ENCODE measurements around the gene CHST15.

CHST15 gene

DNA sequence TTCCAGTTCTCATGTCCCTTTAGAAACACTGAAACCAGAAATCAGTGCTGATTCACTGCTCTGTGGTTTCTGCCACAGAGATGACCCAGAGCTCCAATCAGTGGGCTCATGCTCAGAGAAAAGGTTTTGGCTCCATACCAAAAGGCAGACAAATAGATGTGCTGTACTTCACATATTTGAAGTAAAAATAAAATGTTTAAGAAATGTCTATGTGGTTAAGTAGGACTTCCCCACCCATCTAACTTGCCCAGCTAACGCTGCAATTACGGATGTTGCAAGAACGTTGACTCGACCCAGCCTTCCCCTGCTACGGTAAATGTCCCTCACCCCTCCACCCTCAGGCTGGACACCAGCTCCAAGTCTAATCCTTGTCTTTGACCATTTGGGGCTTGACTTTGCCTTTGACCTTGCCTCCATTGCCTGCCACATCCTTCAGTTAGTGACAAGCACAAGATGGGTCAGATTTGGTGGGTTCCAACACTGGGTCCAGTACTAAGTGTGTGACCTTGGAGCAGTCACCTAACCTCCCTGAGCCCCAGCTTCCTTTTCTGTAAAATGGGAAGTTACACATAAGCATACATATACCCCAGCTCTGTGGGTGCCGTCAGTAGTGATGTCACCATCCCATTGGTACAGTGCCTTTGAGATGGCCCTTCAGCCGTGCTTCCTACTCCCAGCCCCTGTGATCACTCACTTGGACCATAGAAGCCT is 95.8 kb downstream of the CHST15 start:
- no peak for DNase-seq (ENCODE audit: low read depth)

DNA sequence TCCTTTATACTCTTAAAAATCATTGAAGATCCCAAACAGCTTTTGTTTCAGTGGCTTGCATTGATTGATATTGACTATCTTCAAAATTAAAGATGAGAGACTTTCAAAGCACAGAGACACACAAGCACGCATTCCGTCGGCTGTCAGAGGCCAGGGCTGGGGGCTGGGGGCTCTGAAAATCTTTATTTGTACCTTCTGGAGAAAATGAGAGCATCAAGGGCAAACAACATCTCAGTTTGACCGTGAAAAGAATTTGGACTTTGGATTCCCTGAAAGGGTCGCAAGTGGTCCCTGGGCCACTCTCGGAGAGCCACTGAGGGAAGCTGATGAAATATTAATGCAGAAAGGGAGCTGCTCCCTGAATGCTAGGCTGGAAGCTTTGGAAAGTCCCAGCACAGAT is 96.4 kb downstream of the CHST15 start:
- no peak for DNase-seq (ENCODE audit: low read depth)

DNA sequence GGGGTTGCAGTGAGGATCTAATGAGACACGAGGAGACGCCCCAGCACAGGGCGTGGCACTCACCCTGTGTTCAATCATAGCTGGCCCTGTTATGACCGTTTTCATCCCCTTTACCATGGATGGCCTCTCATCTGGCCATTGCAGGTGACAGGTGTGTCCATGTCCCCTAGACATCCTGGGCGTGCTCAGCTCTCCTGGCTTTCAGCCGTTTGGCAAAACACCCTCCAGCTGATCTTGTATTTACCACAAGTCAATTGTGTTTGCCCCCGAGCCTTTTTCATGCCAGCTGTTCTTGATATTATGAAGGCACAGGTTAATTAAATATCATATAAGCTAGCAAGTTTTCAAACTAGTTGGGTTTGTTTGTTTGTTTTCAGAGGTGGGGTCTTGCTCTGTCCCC is 97.1 kb downstream of the CHST15 start:
- DNase-seq (ENCODE audit: low read depth), result no peak

DNA sequence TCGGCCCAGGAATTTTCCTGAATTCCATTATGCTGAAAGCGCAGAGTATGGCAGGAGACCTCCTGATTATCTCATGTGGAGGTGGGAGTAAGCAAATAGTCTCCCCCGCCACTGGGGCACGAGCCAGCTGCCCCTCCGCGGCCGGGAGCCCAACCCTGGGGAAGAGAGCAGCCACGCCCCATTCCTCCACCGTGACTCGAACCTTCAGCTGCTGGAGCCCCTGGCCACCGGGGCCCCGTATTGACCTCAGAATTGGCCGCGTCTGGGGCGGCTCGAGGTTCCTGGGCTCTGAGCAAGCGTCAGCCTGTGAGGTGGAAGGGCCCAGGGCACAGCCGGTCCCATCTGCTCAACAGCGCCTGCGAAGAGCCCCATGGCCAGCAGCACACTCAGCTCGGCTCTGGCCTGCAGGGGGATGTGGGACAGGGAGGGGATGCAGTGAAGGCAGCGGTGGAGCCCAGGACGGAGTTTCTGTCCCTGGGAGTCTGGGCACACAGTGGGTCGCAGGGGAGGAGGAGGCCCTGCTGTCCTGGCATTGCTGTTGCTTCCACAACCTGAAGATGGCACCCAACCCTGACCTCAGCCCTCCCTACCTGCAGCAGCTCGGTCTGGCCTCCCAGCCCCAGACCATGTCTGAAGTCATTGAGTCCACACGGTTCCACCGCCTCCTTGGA is 97.8 kb downstream of the CHST15 start:
- no peak for DNase-seq (ENCODE audit: low read depth)

DNA sequence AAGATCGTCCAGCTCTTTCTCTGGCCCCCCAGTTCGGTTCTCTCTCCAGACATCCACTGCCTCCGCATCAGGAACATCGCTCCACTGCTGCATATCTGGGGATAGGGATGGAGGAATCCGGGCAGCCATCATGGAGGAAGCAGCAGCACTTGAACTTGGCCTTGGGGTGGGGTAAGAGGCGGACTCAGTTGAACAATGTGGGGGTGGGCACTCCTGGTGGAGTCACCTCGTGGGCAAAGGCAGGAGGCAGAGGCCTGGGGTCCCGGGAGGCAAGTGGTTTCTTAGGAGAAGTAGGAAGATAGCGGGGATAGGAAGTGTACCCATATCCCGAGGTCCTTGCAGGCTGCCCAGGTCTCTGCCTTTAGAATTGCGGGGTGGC is 98.3 kb downstream of the CHST15 start:
- DNase-seq (ENCODE audit: low read depth), result no peak

DNA sequence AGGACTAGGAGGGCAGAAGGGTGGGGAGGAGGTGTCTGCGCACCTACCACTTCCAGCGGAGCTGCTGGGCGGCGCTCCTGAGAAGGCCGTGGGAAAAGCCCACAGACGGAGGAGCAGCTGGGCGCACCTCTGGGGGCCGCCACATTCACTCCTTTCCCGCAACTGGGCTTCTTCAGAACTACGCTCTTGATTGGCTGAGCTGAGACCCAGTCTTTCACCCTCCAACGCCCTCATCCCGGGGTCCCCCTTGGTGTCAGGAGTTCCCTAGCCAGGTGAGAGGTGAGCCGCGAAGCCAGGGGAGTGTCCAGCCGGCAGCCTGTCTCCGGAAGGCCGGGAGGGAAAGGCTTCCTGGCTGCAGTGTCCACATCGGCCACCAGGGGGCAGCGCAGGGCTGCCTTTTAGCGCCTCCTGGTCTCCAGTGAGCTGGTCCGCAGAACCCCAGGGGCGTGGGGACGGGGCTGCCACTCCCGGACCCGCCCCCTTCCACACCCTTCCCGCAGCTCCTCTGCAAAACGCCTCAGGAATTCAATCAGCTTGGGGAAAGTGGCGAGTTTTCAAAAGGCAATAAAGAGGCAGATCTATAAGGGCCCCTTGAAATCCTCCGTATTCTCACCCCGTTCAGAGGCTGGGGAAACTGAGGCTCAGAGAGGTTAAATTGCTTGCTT is 98.8 kb downstream of the CHST15 start:
- DNase-seq (ENCODE audit: low read depth), result peak; percentile 74

DNA sequence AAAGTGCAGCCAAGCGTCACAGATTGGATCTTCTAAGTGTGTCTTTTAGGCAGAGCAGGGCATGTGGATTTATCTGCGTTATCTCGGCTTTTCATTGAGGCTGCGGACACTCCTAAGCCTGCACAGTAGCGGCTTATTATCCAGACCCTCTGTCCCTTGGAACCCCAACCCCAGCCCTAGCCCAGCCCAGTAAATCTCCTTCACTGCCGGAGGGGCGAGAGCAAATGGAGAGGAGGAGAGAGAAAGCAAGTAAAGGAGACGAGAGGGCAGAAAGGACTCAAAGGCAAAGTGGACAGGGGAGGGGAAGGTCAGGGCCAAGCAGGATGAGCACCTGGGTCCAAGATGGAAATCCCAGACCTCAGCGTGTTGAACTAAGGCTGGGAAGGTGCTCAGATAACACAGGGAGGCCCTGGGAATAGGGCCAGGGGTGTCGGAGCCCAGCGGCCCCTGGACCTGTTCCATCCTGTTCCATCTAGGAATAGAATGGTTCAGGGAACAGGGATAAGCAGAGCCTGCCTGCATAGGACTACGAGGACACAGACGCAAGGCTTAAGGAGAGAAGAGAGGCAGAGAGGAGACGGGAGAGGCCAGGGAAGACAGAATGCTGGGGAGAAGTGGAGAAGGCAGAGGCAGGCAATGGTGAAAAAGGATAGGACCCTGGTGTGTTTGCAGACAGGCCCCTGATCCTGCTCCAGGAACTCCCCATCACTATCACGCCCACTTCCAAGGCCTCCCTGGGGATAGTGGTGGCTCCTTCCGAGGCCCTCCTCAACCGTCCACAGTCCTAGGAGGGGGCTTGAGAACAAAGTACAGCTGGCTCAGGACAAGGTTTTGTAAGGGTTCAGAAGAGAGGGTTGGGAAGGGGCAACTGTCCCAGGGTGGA is 99.6 kb downstream of the CHST15 start:
- DNase-seq (ENCODE audit: low read depth), result no peak

DNA sequence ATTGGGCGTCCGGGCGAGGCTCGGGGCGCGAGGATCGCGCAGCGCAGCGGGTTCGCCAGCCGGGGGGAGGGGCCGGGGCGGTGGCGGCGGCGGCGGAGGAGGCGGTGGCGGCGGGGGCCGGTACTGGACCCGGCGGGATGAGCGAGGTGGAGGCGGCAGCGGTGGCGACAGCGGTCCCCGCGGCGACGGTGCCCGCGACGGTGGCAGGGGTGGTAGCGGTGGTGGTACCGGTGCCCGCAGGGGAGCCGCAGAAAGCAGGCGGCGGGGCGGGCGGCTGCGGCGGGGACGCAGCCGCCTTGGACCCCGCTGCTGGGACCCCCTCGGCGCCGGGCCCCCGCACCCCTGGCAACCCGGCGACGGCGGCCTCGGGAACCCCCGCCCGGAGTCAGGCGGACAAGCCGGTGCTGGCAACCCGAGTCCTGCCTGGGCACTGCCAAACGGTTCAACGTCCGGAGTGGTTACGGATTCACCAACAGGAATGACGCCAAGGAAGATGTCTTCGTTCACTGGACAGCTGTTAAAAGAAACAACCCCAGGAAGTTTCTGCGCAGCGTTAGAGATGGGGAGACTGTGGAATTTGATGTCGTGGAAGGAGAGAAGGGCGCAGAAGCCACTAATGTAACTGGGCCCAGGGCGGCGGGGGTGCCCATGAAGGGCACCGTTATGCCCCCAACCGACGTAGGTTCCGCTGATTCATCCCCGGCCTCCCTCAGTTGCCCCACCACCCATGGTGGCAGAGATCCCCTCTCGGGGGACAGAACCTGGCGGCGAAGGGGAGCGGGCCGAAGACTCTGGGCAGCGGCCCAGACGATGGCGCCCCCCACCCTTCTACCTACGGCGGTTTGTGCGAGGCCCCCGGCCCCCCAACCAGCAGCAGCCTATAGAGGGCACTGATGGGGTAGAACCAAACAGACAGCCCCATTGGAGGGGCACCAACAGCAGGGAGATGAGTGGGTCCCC is 101.5 kb downstream of the CHST15 start:
- no peak for DNase-seq (ENCODE audit: low read depth)

DNA sequence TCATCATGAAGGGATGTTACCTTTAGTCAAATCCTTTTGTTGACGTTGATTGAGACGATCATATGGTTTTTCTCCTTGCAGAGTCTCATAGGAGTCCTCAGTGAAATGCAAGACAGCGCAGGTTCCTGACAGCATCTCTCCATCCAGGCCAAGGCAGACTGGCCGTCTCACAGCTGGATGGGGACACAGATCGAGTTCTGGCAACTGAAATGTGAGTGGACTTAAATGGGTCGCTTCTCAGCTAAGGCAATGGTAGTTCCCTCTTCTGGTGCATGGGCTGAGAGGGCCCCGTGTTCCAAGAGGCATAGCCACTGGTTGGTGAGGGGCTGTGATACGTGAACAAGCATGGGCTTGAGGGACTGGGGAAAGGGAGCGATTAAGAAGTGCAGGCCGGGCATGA is 102.5 kb downstream of the CHST15 start:
- DNase-seq (ENCODE audit: low read depth), result no peak

DNA sequence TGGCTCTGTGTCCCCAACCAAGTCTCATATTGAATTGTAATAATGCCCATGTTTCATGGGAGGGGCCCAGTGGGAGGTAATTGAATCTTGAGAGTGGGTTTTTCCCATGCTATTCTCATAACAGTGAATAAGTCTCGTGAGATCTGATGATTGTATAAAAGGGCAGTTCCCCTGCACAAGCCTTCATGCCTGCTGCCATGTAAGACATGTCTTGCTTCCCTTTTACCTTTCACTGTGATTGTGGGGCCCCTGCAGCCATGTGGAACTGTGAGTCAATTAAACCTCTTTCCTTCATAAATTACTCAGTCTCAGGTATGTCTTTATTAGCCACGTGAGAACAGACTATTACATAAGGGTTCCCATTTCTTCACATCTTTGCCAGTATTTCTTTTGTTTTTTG is 104.7 kb downstream of the CHST15 start:
- no peak for DNase-seq (ENCODE audit: low read depth)

DNA sequence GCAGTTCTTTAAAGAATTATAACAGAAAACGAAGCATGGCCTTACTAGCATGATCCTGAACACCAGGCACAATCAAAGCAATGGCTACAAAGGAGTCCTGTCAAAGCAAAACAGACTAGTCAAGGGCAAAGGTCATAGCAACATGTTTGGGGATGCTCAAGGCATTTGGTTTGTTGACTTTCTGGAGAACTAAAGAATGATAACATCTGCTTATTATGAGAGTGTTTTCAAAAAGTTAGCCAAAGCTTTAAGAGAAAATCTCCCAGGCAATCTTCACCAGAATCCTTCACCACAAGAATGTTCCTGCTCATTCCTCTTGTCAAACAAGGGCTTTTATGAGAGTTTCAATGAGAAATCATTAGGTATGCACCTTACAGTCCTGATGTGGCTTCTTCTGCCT is 106.7 kb downstream of the CHST15 start:
- DNase-seq (ENCODE audit: low read depth), result no peak

DNA sequence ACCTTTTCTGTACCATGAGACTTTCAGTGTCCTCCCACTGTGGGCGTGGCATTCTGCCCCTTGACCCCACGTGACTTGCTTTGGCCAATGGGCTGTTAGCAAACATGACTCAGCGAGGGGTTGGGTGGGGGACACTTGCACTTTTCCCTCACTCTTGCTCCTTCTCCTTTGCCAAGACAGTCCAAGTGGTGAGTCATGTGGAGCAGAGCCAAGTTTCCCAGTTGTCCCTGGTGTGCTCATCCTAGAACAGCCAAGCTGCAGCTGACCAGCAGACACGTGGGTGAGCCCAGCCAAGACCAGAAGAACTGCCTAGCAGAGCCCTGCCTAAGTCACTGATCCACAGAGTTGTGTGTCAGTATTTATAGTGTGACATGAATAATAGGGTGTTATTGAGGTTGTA is 119.0 kb downstream of the CHST15 start:
- no peak for DNase-seq (ENCODE audit: low read depth)

DNA sequence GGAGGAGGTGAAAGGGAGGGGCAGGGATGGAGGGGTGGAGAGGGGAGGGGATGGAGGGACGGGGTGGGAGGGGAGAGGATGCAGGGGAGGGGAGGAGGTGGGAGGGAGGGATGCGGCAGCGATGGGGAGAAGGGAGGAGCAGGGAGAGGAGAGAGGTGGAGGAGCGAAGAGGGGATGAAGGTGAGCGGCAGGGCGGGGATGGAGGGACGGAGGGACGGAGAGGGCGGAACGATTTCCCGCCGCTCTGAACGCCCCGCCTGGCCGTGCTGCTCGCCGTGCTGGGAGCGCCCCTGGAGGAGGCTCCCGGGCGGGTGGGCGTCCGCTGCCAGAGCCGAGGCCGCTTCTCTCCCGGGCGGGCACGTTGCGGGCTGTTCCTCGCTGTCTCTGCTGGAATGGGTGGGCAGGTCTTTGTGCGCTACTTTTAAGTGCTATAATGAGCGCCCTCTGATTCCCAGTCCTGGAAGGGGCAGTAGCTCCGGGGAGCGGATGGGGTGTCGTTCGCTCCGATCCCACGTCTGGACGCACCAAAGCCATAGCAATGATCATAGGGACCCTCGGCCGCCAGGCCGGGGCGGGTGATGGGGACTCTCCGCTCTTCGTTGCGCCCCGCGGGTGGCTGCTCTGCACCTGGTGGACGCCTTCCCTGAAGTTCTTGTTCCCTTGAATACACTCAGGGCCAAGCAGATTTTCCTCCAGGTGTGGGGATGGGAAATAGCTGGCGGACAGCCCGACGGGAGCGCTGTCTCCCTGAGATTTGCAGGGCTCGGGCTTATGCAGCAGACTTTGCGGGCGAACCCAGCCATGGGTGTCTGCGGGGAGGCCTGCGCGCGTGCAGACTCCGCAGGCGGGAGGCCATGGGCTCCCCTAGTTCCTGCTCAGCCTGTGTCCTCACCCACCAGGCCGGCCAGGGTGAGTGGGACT is 120.7 kb downstream of the CHST15 start:
- DNase-seq (ENCODE audit: low read depth), result no peak

DNA sequence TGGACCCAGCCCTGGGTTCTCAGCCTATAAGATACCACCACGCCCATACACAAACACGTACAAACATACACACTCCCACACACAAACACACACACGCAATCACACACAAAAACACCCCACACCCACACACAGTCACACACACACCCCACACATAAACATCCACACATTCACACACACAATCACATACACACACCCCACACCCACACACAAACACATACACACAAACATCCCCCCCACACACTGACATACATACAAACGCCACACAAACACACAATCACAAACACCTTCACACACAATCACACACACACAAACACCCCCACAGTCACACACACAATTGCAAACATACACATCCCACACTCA is 122.5 kb downstream of the CHST15 start:
- no peak for DNase-seq (ENCODE audit: low read depth)

DNA sequence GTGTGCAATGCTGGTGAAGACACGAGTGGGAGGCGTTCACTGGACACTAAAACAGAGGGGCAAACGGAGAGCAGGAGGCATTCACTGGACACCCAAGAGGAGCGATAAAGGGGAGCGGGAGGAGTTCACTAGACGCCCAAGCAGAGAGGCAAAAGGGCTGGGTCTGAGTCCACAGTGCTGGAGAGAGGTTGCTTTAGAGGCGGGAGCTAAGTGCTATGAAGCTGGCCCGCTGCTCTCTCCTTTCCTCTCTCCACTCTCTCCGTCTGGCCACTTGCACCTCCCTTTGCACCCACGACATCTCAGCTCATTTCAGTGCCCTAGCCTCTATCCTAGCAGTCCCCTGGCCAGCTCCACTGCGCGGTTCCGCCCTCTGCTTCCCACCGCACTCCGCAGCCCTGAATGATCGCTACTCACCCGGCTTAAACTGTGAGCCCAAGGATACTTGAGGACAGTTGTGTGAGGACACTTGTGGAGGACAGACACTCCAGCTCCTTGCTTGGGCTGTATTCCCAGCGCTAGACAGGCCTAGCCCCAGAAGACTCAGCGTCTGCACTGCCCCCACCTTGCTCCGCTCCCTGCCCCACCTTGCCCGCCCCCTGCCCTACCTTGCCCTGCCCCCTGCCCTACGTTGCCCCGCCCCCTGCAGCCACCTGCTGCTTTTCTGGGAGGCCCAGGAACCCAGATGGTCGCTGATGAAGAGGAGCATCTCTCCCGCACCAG is 123.0 kb downstream of the CHST15 start:
- DNase-seq (ENCODE audit: low read depth), result no peak

DNA sequence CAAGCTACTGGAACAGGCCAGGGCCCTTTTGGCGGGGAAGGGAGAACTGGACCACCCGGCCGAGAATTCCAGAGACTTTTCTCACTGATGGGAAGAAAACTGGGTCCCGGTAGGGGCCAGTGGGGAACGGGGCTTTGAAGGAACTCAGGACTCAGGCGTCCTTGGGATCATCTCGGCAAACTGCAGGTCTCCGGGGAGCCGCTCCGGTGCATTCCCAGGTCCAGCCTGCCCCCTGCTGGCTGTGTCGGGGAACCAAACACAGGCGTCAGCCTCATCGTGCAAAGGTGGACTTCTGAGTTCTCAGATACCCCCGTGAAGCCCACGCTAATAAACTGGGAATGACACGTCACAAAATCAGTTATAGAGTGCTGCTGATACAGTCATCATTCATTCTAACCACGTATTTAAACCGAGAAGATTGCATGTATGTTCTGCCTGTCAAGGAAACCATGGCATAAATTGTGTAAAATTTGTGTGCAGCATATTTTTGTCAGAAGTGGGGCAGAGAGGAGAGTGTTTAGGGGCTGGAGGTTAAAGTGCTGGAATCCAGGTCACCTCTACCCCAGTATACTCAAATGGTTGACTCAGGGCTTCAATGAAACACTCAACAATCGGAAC is 125.7 kb downstream of the CHST15 start:
- DNase-seq (ENCODE audit: low read depth), result no peak

DNA sequence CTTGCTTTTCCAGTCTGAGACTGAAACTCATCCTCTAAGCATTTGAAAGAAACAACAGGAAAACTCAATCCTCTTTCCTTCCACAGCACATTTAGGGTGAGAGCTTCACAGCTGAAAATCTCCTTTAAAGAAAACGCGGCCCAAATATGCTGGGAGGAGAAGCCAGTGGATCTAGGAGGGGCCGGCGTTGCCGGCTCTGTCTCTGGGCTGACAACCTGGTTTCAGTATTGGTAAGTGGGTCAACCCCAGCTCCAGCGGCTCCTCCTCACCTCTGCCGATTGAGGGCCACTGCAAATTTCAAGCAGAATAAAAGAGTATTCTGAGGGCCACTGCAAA is 126.5 kb downstream of the CHST15 start:
- DNase-seq (ENCODE audit: low read depth), result no peak

DNA sequence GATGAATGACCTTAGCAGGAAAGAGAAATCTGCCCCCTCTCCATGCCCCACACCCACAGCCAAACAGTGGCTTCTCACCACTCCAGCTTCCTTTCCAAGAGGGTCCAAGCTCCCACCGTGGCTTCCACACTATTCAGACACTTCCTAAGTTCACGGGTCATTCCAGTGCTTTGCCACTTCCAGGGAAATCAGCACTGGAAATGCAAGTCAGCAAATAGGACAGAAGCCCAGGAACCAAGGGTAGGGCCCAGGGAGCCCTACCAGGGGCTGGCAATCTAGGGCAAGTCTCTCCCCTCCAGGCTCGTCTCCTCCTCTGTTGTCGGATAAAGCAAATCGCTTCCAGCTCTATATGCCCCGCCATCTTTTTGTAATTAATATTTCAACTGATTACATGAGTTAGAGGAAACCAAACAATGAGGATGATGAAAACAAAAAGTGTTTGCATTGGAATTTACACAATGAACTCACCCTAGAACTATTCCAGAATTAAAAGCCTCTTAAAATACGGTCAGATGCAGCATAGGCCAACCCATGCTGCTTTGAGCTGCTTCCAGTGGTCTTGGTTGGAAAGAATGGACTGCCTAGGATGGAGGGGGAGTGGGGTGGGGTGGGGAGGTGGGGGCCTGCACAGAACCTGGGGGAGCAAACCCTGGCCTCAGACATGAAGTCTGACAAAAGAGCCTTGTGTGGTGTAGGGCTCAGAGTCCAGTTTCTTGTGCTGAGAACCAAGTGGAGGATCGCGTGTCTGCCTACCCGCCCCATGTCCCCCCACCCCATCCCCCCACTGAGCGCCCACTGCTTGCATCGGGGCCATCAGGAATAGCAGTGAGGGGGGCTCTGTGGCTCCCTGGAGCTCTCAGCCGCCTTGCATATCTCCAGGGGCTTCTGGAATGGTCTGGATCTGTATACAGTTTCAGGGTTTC is 127.2 kb downstream of the CHST15 start:
- no peak for DNase-seq (ENCODE audit: low read depth)
